Measurements from ENCODE around the gene ZNHIT1.
"Not testable (repeated sequence)": the region's sequence is repeated elsewhere in the genome, so short reads cannot be mapped to it uniquely, and the experiment has no call there.

ZNHIT1 gene

DNA sequence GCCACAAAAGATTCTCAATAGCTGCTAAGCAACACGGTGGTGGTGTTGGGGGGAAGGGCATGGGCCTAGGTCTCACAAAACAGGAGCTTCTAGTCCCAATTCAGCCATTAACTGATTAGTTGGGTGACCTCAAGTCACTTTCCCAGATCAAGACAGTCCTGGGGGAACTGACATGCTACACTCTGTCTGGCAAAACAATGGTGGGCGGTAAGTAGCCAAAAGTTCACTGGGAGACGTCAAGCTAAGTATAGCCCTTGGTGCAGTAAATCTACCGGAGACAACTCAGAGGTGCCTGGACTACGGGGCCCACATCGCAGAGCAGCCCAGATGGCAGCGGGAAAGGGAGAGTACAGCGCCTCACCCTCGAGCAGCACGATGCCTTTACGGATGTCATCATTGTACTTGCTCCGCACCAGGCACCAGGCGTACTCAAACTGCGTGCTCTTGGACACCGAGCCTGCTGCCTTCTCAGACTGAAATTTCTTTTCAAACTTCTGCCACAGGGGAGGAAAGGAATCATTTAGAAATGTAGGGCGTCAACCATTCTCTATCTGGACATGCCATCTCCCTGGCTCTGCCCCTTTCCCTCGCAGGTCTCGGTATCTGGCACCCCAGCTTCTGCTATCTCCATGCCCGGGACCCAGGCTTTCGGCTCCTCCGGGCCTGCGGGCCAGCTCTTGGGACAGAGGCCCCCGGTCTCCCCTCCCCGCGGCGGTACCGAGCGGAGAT lies 25.8 kb downstream of the ZNHIT1 start:
- no peak for DNase-seq

DNA sequence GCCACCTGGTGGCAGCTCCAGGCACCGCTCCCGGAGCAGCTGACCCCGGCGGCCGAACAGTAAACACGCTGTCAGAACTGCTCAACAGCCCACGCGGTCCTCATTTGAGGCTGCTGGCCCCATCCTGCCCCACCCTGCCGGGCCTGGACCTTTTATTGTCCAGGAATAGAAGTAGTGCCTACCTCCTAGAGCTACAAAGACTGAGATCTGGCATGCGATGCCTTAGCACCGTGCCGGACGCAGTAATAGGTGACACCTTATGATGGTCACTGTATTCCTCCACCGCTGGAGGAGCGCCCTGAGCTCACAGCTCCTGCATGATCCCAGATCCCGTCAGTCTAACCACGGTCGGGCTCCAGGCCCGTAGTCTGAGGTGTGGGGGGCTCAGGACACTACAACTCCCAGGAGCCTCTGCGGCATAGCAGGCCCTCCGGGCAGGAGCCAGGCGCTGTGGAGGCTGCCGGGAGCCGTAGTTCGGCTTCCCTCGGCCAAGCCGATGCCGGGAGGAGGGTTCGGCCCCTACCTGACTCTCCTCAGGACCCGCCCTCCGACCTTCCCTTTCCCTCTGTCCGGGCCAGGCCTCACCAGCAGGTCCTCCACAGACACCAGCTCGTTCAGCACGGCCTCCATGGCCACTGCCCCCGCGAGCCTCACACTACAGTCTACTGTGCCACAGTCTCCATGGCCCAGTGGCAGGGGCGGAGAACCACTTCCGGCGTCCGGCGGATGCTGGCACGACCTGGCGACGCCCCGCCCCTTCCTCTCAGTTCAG lies 26.6 kb downstream of the ZNHIT1 start, which contains the start of gene FIS1:
TSS of gene FIS1 (minus strand) at position 707 of the 772 bp plus-strand sequence. CDS start at position 630, 77 bp downstream.
- DNase-seq: peak; percentile 90

DNA sequence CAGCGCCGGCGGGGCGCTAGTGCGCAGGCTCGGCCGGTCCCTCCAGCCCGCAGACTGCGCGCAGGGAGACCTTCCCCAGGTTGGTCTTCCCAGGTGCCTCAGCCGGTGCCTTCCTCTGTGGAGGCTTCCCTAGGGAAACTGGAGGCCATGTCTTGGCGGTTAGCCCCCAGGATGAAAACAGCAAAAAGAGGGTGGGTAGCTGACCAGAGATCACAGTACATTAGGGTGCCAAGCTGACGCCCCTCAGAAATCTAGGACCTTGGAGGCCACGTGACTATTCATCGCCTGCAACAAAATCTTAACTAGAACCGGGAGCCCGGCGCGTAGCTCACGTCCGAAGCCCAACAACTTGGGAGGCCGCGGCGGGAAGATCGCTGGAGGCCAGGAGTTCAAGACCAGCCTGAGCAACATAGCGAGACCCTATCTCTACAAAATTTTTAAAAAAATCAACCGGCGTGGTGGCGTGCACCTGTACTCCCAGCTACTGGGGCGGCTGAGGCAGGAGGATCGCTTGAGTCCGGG lies 27.2 kb downstream of the ZNHIT1 start:
- no peak for DNase-seq

DNA sequence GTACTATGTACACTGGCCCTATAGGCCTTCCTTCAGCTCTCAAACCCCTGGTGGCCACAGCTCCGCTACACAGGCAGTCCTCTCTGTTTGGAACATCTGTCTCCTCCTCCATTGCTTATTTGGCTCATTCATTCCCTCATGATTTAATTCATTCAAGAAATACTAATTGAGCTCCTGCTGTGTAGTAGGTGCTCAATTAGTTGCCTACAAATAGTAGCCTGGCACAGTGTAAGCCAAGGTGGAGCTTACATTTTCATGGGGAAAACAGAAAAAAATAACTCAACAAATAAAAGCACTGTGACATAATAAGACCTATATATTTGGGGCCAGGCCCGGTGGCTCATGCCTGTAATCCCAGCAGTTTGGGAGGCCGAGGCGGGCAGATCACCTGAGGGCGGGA lies 30.3 kb downstream of the ZNHIT1 start:
- no peak for DNase-seq

DNA sequence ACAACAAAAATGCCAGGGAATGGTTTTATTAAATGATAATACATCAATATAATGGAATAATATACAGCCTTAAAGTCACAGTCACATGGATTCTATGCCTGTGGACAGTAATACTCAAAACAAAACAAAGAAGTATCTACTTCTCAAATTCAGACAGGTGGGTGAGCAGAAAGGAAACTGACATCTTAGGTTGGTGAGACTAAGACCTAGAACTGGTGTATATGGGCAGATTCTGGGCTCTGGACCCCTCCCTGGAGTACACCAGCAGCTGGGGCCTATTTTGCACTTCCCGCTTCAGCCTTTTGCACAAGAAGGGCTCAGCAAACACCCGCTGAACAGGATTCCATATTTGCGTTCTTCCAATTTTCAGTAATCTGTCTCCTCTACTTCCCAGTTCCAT lies 32.4 kb downstream of the ZNHIT1 start:
- DNase-seq: no peak

DNA sequence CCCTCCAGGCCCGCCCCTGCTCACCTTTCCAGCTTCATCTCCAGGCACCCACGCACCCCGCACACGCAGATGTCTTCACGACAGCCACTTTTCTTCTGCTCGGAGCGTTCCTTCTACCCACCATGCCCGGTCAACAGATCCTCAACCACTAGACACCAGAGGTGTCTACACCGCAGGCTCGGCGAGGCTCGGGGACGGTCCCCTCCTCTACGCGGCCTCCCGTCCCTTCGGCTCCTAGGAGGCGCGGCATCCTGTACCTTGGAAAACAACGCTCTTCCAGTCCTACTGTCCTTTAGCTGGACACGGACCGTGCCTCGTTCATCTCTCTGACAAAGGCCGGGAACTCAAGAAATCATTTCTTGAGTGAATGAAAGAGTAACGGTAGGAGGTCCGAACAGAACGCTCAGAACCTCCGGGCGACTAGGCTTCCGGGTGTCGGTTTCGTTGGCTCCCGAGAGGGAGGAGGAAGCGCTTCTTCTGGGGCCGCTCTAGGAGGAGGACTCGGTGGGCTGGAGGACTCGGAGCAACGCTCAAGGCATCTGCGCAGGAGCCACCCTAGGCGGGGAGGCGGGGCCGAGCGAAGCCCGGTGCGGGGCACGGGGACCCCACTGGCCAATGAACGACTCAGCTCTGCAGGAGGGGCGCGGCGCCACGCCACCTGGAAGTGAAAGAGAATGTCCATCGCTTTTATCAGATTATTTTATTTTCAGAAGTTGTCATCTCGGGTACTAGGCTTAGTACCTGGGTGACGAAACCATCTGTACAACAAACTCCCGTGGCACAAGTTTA lies 34.1 kb downstream of the ZNHIT1 start:
- DNase-seq: peak; percentile 94

DNA sequence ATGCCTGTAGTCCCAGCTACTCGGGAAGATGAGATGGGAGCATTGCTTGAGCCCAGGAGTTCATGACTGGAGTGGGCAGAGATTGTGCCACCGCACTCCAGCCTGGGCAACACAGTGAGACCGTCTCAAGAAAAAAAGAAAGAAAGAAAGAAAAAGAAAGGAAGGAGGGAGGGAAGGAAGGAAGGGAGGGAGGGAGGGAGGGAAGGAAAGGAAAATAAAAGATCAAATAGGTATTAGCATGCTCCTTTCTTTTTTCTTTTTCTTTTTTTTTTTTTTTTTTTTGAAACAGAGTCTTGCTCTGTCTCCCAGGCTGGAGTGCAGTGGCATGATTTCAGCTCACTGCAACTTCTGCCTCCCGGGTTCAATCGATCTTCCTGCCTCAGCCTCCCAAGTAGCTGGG lies 35.2 kb downstream of the ZNHIT1 start:
- DNase-seq: not testable (repeated sequence)

DNA sequence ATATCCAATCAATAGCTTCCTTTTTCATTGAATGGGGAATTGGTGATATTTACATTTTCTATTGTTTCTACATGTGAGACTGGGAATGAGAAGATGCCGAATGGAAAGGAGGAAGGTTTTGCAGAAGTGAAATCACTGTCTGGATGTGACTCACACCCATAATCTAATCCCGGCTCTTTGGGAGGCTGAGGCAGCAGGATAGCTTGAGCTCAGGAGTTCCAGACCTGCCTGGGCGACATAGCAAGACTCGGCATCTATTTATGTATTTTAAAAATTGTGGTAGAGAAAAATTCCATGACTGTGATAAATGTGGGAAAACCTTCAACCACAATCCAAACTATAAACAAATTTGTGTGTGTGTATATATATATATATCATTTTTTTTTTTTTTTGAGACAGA lies 37.8 kb downstream of the ZNHIT1 start:
- DNase-seq: no peak

DNA sequence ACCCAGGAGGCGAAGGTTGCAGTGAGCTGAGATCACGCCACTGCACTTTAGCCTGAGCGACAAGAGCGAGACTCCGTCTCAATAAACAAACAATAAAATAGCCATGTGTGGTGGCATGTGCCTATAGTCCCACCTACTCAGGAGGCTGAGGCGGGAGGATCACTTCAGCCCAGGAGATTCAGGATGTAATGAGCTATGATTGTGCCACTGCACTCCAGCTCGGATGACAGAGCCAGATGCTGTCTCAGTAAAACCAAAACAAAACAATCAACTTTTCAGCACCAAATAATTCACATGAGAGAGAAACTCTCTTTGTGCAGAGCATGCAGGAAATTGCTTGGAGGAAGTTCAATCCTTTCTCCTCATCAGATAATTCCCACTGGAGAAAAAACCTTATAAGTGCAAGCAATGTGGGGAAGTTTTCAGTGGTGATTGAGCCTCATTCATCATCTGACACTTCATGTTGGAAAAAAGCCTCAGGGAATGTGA lies 40.3 kb downstream of the ZNHIT1 start:
- DNase-seq: no peak

DNA sequence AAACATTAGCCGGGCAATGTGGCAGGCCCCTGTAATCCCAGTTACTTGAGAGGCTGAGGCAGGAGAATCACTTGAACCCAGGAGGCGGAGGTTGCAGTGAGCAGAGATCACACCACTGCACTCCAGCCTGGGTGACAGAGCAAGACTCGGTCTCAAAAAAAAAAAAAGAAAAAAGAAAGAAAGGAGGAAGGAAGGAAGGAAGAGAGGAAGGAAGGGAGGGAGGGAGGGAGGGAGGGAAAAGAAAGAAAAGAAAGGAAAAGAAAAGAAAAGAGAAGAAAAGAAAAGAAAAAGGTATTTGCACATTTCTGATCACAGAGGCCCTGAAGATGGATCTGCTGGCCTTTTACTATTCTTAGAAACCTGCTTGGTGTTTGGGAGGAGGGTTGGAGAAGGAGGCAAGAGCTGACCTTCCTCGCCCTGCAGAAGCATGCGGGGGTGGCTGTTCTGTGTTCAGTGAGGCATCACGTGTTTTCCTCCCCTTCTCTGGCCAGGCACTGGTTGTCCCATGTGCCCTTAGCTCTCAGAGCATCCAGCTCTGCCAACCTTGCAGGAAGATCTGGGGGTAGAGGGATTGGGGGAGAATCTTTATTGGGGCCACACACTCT lies 46.2 kb downstream of the ZNHIT1 start:
- DNase-seq: not testable (repeated sequence)

DNA sequence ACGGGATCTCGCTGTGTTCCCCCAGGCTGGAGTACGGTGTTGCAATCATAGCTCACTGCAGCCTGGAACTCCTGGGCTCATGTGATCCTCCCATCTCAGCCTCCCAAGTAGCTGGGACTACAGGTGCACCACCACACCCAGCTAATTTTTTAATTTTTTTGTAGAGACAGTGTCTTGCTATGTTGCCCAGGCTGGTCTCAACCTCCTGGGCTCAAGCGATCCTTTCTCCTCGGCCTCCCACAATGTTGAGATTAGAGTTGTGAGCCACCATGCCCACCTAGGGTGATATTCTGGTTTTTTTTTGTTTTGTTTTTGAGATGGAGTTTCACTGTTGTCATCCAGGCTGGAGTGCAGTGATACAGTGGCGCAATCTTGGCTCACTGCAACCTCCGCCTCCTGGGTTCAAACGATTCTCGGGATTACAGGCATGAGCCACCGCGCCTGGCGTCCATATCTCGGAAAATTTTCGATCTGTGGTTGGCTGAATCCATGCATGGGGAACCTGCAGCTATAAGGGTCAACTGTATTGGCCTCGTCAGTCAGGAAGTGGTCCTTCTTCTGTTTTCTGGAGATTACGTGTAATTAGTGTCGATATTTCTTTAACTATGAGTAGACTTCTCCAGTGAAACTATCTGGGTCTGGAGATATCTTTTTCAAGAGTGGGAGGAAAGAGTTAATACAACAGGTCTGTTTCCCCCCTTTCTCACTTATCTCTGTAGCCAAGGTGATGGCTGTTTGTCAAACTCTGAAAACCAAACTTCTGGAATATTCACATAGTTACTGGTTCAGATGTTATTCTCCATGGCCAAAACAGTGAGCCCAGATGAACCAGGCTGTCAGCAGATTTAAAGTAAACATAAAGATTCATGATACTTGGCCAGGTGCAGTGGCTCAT lies 47.9 kb downstream of the ZNHIT1 start:
- DNase-seq: no peak

DNA sequence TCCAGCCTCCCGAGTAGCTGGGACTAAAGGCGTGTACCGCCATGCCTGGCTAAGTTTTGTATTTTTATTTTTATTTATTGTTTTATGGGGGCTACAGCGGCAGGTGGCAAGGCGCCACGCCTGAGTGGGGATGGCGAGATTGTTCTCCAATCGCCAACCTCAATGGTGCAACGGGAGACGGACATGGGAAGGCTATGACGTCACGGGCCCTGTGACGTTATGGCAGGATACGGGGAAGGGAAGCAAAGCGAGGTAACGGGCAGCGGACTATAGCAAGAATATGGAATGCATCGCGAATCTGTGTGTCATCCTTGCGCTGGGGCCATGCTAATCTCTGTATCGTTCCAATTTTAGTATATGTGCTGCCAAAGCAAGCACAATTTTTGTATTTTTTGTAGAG lies 51.7 kb downstream of the ZNHIT1 start:
- no peak for DNase-seq

DNA sequence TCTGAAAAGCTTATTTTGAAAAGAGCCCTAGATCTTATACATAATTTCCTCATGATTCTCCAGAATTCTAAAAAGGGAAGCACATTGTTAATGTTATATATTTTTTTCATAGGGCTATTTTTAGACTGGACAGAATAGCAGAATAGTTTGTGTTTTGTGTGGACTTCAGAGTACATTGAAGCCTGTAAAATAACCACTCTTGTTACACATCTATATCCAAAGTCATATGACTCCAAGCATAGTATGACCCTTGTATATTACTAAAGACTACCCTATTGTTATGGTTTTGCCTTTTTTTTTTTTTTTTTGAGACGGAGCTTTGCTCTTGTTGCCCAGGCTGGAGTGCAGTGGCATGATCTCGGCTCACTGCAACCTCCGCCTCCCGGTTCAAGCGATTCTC lies 53.1 kb downstream of the ZNHIT1 start:
- DNase-seq: no peak

DNA sequence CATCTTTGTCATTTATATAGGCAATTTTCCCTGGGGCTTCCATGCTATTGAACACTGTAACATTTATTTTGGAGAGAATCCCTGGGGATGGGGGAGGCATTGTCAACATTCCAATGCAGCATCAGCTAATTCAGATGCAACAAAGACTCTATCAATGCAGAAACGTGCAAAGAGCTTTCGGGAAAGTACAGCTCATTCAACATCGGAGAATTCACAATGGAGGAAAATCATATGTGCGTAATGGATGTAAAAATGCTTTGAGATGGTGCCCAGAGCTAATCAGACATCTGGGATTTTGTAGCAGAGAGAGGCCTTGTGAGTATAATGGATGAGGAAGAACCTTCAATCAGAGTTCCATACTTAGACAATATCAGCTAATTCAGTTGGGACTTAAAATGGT lies 55.2 kb downstream of the ZNHIT1 start:
- DNase-seq: no peak

Measured in NCI-H1694 treated with DMSO at 0.1 percent for 48 hours (cell line).